GM12872 (cell line): Measurements from ENCODE around the gene RRP8.

Source experiments
- CTCF ChIP-seq: IDR thresholded peaks from 3 replicates; pipeline ENCODE4 v1.5.1; 2011; ENCODE audit warnings: low read depth, mild to moderate bottlenecking, low read length, moderate library complexity; ENCODE audit not compliant: insufficient read depth

RRP8 gene

DNA sequence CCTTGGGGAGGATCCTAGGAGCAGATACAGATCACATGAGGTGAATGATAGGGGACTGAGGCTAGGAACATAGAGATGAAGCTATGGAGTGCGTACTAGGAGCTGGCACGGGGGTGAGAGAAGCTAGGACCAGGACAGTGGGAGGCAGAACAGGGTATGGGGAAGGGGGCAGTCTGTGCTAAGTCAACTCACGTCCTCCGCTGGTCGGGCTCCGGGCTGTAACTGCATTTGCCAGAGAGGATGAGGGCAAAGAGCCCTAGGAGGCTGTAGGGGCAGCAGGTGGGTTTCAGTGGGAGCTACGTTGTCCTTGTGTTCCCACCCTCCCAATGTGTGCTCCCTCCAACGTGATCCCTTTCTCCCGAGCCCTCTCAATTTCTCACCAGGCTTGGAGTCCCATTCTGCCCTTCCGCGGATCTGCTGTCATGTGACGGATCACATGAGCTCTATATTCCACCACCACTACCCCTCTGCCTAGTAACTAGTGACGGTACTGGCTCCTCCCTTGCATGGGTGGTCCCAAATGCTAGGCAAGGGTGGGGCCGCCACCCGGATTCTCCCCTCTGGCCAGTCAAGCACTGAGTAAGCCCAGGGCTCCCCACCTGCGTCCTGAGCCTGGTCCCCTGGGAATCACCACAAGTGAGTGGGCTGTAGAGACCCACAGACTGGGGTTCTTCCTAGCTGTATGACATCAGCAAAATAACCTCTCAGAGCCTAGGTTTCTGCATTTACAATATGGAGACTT lies 15.8 kb upstream of the RRP8 start, which contains the start of gene TPP1:
TSS of gene TPP1 (minus strand) at position 419 of the 742 bp plus-strand sequence. CDS start at position 397, 22 bp downstream.
- no peak for TF ChIP-seq CTCF

DNA sequence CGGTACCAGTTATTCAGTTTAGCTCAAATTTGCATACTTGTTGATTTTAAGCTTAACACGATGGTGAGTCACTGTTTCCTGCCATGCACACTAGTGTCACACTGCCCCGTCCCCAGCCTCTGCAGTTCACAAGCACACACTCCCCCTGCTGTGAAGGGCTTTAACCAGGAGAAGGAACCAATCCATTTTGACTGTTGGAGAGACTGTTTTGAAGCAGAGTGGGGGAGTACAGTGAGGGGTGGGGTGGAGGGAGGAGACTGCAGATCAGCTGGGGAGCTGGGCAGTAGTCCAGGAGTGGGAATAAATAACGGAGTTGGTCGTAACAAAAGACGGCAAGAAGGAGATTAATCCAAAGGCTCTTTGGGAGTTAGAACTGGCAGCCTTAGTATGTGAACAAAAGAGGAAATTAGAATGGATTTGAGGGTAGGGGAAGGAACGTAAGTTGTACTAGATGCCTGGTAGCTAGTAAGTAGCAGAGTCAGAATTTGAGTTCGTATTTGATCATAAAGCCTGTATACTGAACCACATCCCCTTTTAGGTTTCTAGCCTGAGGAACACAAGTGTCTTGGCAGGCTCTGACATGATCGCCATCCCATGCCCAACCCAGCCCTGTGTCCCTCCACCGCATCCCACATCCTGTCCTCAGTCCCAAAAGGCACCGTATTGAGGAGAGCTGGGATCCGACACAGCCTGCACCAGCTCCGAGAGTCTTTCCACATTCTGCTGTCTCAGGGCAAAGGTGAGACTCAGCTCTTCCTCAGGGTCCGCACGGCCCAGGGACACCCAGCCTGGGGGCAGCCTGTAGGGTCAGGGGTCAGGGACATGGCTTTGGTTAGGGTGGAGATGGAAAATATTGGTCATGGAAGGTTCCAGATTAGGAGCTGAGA lies 14.9 kb upstream of the RRP8 start:
- TF ChIP-seq CTCF: 0 out of 3 replicates have a peak, but pooled peaks have one; percentile 5

DNA sequence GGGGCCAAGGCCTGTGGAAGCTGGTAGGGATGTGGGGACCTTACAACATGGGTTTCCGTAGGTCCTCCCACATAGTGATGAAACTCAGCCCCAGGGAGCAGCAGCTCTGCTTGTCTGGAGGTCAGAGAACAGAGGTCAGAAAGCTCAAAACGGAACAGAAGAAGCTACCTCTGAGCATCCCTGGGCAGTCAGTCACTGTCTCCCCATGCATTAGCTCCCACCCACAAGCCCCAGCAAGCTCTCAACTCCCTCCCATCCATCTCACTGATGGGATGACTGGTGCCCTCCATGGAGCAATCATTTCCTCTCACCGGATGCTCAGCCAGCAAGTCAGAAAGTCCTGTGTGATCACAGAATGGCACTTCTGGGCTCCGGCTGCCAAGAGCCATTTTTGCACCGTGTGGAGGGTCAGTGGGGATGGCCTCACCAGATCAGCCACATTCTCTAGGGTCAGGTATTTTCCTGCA lies 13.9 kb upstream of the RRP8 start:
- no peak for TF ChIP-seq CTCF

GRCh38 chr11:6616596-6617250 lies 13.3 kb upstream of the RRP8 start:
- TF ChIP-seq CTCF: no peak

DNA sequence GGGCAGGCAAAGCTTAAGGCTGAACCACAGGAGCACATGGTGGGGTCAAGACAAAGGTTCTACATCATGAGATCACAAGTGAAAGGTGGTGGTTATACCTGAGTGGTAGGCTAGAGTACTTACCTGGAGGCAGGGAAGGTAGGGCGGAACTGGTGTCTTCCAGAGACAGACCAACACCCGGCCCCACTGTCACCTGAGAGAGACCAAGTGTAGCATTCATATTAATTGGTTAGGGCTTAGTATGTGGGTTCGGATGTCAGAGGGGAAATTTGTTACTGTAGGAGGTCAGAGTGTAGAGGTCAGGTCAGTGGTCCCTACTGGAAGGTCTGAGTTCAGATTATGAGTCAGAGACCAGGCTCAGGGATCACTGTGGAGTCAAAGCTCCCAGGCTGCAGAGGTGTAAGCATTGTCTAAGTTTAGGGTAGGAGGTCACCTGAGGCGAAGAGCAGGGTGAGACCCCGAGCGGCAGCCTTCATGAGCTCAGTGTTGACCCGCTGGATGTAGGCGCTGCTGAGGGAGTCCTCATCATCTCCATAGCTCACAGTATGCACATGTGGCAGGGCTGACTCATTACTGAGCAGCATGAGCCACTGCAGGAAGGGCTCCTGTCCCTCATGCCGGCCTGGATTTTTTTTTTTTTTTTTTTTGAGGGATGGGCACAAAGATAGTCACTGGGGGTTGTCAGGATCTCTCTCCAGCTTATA lies 12.6 kb upstream of the RRP8 start:
- no peak for TF ChIP-seq CTCF

DNA sequence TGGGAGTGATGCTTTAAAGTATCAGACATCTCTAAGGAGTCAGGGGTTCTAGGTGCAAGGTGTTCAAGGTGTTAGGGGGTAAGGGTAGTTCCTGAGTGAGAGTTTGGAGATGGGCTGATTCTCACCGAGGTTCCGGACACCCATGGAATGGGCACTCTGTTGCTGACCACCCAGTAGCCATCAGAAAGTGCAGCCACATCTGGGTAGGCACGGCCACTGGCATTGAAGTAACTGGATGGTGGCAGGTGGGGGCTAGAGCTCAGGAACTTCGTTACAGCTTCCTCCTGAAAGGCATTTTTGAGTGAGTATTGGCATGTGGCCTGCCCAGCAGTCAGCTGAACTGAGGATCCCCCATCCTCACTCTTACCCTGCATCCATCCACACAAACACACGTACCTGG lies 11.6 kb upstream of the RRP8 start:
- TF ChIP-seq CTCF: no peak

- TF ChIP-seq CTCF: no peak
These were observed 11.0 kb upstream of the RRP8 start for GRCh38 chr11:6614446-6614845.
